Activated naive CD4-positive, alpha-beta T cell treated with anti-CD3 and anti-CD28 coated beads for 36 hours (primary cell): Measurements from ENCODE around the gene CA4. TPM values are rescaled to one million over a fixed set of nuclear protein-coding genes. Genes with fewer than 3 reads are reported as not detected.
A peak's percentile ranks its signal among the peaks of the same experiment; 100 is the strongest.
"Not testable (repeated sequence)": the region's sequence is repeated elsewhere in the genome, so short reads cannot be mapped to it uniquely, and the experiment has no call there.

Source experiments
- CTCF ChIA-PET: fragments of 350-600 bp; sonication (Branson Sonifier 250); formaldehyde crosslinking; loops from one replicate; lab custom pipeline; 2021; ENCODE audit warnings: antibody characterized with exemption; lab: Charles Lee
- DNase-seq: peaks from one replicate; pipeline ENCODE4 v3.0.0-alpha.2; 2020
- H3K27ac Mint-ChIP-seq: one replicate; pipeline ENCODE4 v1.8.0; 2021; ENCODE audit warnings: mild to moderate bottlenecking, mixed read lengths
- H3K27me3 Mint-ChIP-seq: one replicate; pipeline ENCODE4 v1.8.0; 2021; ENCODE audit warnings: low read depth, mixed read lengths
- H3K36me3 Mint-ChIP-seq: one replicate; pipeline ENCODE4 v1.8.0; 2021; ENCODE audit warnings: low read depth, mixed read lengths
- H3K4me1 Mint-ChIP-seq: one replicate; pipeline ENCODE4 v1.8.0; 2021; ENCODE audit warnings: low read depth, mixed read lengths
- H3K4me3 Mint-ChIP-seq: one replicate; pipeline ENCODE4 v1.8.0; 2021; ENCODE audit warnings: mild to moderate bottlenecking, moderate library complexity, mixed read lengths
- H3K9me3 Mint-ChIP-seq: one replicate; pipeline ENCODE4 v1.8.0; 2021; ENCODE audit warnings: mixed read lengths
- intact Hi-C: fragments of 100-400 bp; cut with micrococcal nuclease; formaldehyde crosslinking; loops from one replicate; pipeline ENCODE4 v1.15.1; 2023
- total RNA-seq, 2 experiments: library from RNA; stranded (reverse); gene quantifications; one replicate each; pipeline ENCODE4 v1.2.3, GENCODE V29; 2021

CA4 gene
- total RNA-seq, 2 experiments from 2014 or later, result not detected

GRCh38 chr17:60194141-60194540 lies 44.4 kb downstream of the CA4 start:
- H3K27ac Mint-ChIP-seq, H3K9me3 Mint-ChIP-seq, H3K4me3 Mint-ChIP-seq, H3K4me1 Mint-ChIP-seq, H3K27me3 Mint-ChIP-seq, DNase-seq, CTCF ChIA-PET, intact Hi-C loops: not testable (repeated sequence)
- H3K36me3 Mint-ChIP-seq, result peaks cover 23% of the 10 kb centered on the region

GRCh38 chr17:60198630-60199029 lies 48.9 kb downstream of the CA4 start:
- intact Hi-C loops, DNase-seq, H3K9me3 Mint-ChIP-seq, H3K27me3 Mint-ChIP-seq, H3K4me1 Mint-ChIP-seq, H3K4me3 Mint-ChIP-seq: not testable (repeated sequence)
- CTCF ChIA-PET, result interaction anchor here (0.6 kb wide), 1 partner anchor 665 kb away, joined by 6 read pairs; no protein-coding TSS in a partner anchor
- peak overlapping the region; percentile 13 for H3K27ac Mint-ChIP-seq
- H3K36me3 Mint-ChIP-seq, result peaks cover 18% of the 10 kb centered on the region

- H3K36me3 Mint-ChIP-seq, DNase-seq, intact Hi-C loops, H3K4me3 Mint-ChIP-seq, CTCF ChIA-PET, H3K9me3 Mint-ChIP-seq, H3K27ac Mint-ChIP-seq, H3K27me3 Mint-ChIP-seq, H3K4me1 Mint-ChIP-seq: not testable (repeated sequence)
Measured at GRCh38 chr17:60205782-60206181, 56.0 kb downstream of the CA4 start.

GRCh38 chr17:60208302-60208701 lies 58.5 kb downstream of the CA4 start:
- CTCF ChIA-PET, result not testable (repeated sequence)

More at GRCh38 chr17:60208302-60208701, 58.5 kb downstream of the CA4 start:
- intact Hi-C loops, H3K27me3 Mint-ChIP-seq, H3K9me3 Mint-ChIP-seq, H3K4me1 Mint-ChIP-seq, H3K4me3 Mint-ChIP-seq, H3K27ac Mint-ChIP-seq, H3K36me3 Mint-ChIP-seq, DNase-seq: not testable (repeated sequence)

Other genes starting within 250 kb of the CA4 start
- gene RNFT1, start 185.2 kb upstream of the CA4 start, total RNA-seq, result 10 to 100 TPM; 29.1 to 31.1 TPM
- 10 to 100 TPM; 19.3 to 22.9 TPM for gene HEATR6, start 71.1 kb upstream of the CA4 start, total RNA-seq
- gene USP32, start 242.2 kb downstream of the CA4 start, total RNA-seq, result 10 to 100 TPM; 27.6 to 28.9 TPM